ENCODE results near the gene GSX2. TPM values are rescaled to one million over a fixed set of nuclear protein-coding genes. Genes with fewer than 3 reads are reported as not detected.
A peak's percentile ranks its signal among the peaks of the same experiment; 100 is the strongest.

The GSX2 gene
- total RNA-seq, 1 donor from 2014 or later = not detected

- H3K9me3 ChIP-seq = no peaks in the 10 kb centered on the region
- intact Hi-C loops (cut with DNase I) = no loop called here
- H3K4me3 ChIP-seq = no peak overlapping the region
- DNase-seq (no peak), ATAC-seq (peak; percentile 47)
- H3K4me1 ChIP-seq = no peaks in the 10 kb centered on the region
- H3K27ac ChIP-seq = no peak overlapping the region
- no peaks in the 10 kb centered on the region for H3K36me3 ChIP-seq
- no peaks in the 10 kb centered on the region for H3K27me3 ChIP-seq
- TF ChIP-seq CTCF (IDR thresholded peaks at IDR 0.05) = no peak
Measured at GRCh38 chr4:54082168-54082567, 17.8 kb upstream of the GSX2 start.

- peaks cover 7% of the 10 kb centered on the region for H3K27me3 ChIP-seq
- no peak for DNase-seq
- H3K4me3 ChIP-seq = no peak overlapping the region
- no peaks in the 10 kb centered on the region for H3K4me1 ChIP-seq
- no peak for TF ChIP-seq CTCF (IDR thresholded peaks at IDR 0.05)
- ATAC-seq = no peak
- intact Hi-C loops (cut with DNase I) = no loop called here
- no peaks in the 10 kb centered on the region for H3K36me3 ChIP-seq
- H3K27ac ChIP-seq = no peak overlapping the region
- no peaks in the 10 kb centered on the region for H3K9me3 ChIP-seq
Measured at GRCh38 chr4:54085284-54085683, 14.7 kb upstream of the GSX2 start.

GRCh38 chr4:54089875-54090274 lies 10.1 kb upstream of the GSX2 start:
- no peak for DNase-seq
- H3K36me3 ChIP-seq = no peaks in the 10 kb centered on the region
- no peak overlapping the region for H3K4me3 ChIP-seq
- H3K9me3 ChIP-seq = no peaks in the 10 kb centered on the region
- peaks cover 42% of the 10 kb centered on the region for H3K27me3 ChIP-seq
- no peak for ATAC-seq
- H3K4me1 ChIP-seq = peaks cover 15% of the 10 kb centered on the region
- TF ChIP-seq CTCF (IDR thresholded peaks at IDR 0.05) = no peak
- intact Hi-C loops (cut with DNase I) = no loop called here
- no peak overlapping the region for H3K27ac ChIP-seq

GRCh38 chr4:54090404-54090803 lies 9.6 kb upstream of the GSX2 start:
- no peak for ATAC-seq
- Histone ChIP-seq H3K4me1 (peaks cover 15% of the 10 kb centered on the region), H3K9me3 (no peaks in the 10 kb centered on the region), H3K27me3 (peaks cover 48% of the 10 kb centered on the region), H3K4me3 (no peak overlapping the region), H3K36me3 (no peaks in the 10 kb centered on the region), H3K27ac (no peak overlapping the region)
- intact Hi-C loops (cut with DNase I) = no loop called here
- no peak for DNase-seq
- TF ChIP-seq CTCF (IDR thresholded peaks at IDR 0.05) = no peak

GRCh38 chr4:54090804-54091623 lies 8.9 kb upstream of the GSX2 start:
- H3K27ac ChIP-seq = no peak overlapping the region
- H3K4me3 ChIP-seq = peak overlapping the region; percentile 49
- intact Hi-C loops (cut with DNase I) = no loop called here
- peaks cover 15% of the 10 kb centered on the region for H3K4me1 ChIP-seq
- DNase-seq (peak; percentile 75), ATAC-seq (peak; percentile 82)
- no peaks in the 10 kb centered on the region for H3K9me3 ChIP-seq
- H3K36me3 ChIP-seq = no peaks in the 10 kb centered on the region
- peaks cover 54% of the 10 kb centered on the region for H3K27me3 ChIP-seq
- no peak for TF ChIP-seq CTCF (IDR thresholded peaks at IDR 0.05)
